GM04504 (cell line): ENCODE measurements around the gene CD22.
A peak's percentile ranks its signal among the peaks of the same experiment; 100 is the strongest.

Experiments used
- DNase-seq: peaks from one replicate; pipeline ENCODE4 v3.0.0-alpha.2; 2012; ENCODE audit warnings: low read depth

Gene CD22

GRCh38 chr19:35314031-35314430, 15.0 kb upstream of the CD22 start:
- no peak for DNase-seq

- DNase-seq = no peak
Observed at GRCh38 chr19:35314858-35315470, 14.0 kb upstream of the CD22 start.

GRCh38 chr19:35315883-35316282, 13.1 kb upstream of the CD22 start:
- no peak for DNase-seq

DNA sequence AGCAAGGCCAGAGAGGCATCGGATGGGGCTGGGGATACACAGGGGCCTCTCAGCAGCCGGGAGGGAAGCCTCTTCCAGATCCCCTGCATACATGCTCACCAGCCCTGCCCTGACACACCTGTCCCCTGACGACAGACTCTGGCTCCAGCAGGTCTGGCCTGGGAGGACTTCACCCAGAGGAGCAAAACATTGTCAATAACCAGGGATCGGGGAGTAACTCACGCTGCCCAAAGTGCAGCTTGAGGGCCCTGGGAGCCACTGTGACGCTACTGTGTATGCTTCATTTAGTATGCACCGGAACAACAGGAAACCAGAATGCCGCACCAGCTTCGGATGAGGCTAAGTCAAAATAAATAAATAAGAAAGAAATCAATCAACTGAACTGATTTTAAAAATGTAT, 12.4 kb upstream of the CD22 start:
- no peak for DNase-seq

GRCh38 chr19:35317464-35318043, 11.4 kb upstream of the CD22 start:
- no peak for DNase-seq

- DNase-seq = peak; percentile 79
Observed at GRCh38 chr19:35318679-35319448, 10.1 kb upstream of the CD22 start.

- DNase-seq = no peak
Observed at GRCh38 chr19:35320065-35320713, 8.8 kb upstream of the CD22 start.

- DNase-seq = no peak
Observed at GRCh38 chr19:35321291-35321690, 7.7 kb upstream of the CD22 start.

DNA sequence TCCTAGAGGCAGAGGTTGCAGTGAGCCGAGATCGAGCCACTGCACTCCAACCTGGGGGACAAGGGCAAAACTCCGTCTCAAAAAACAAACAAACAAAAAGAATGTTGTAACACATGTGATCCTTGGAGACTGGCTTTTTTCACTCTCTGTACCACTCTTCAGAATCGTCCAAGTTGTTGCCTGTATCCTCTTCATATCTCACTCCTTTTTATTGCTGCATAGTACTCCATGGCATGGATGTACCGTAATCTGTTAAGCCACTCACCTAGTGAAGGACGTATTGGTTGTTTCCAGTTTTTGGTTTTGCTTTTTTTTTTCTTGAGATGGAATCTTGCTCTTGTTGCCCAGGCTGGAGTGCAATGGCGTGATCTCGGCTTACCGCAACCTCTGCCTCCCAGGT, 7.0 kb upstream of the CD22 start:
- no peak for DNase-seq

- DNase-seq = no peak
Observed at GRCh38 chr19:35327642-35328041, 1.3 kb upstream of the CD22 start.

- DNase-seq = no peak
Observed at GRCh38 chr19:35329323-35329722, 336 bp downstream of the CD22 start.

- no peak for DNase-seq
Observed at GRCh38 chr19:35330475-35330874, 1.5 kb downstream of the CD22 start.

- no peak for DNase-seq
Observed at GRCh38 chr19:35331551-35332214, 2.7 kb downstream of the CD22 start.

GRCh38 chr19:35332817-35333216, 3.8 kb downstream of the CD22 start:
- no peak for DNase-seq

DNA sequence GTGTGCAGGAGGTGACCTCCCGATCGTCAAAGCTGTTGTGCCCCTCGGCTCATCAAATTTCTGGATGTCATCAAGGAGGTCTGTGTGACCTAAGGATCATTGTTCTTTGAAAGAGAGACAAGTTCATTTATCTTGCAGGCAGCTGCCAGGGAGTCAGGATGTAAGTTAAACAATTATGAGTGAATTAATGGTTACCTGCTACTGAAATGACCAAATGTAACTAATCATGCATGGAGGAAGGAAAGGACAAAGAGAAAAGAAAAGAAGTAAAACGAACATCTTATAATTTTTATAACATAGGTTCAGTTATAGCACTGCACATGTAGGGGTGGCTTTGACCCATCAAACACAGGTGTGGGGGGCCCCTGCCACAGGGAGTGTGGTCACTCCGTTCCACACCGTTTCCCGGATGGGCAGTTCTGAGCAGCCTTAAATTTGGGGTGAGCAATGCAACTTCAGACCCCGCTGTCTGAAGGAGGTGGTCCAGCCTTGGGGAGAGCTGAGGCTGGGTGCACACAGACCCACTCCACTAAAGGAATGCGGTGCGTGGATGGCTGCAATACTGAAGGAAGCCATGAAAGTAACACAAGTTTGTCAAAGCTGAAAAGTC, 5.3 kb downstream of the CD22 start:
- DNase-seq = no peak

DNA sequence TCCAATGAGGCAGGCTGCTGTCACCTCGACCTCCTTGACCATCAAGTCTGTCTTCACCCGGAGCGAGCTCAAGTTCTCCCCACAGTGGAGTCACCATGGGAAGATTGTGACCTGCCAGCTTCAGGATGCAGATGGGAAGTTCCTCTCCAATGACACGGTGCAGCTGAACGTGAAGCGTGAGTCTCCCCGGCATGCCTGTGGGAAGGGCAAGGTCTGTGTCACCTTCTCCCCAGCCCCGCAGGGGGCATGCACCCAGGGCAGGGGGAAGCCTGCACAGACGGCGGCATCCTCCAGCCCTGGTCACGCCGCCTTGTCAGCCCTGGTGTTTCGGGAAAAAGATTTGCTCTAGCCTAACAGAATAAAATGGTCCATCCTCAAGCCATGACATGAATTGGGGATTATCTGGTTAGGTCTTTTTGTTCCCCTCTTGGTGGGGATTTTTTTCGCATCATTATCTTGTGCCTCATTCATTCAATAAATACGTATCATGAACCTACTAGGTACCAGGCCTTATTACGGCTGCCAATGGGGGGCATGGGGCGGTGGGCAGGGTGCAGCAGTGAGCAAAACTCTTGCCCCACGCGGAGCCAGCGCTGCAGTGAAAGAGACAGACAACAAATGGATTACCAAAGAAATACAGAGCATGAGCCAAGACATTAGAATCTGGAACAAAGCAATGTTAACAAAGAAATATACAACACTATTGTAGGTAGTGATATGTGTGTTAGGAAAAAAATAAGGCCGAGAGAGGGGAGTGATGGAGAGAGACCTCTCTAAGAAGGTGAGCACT, 7.4 kb downstream of the CD22 start:
- no peak for DNase-seq

DNA sequence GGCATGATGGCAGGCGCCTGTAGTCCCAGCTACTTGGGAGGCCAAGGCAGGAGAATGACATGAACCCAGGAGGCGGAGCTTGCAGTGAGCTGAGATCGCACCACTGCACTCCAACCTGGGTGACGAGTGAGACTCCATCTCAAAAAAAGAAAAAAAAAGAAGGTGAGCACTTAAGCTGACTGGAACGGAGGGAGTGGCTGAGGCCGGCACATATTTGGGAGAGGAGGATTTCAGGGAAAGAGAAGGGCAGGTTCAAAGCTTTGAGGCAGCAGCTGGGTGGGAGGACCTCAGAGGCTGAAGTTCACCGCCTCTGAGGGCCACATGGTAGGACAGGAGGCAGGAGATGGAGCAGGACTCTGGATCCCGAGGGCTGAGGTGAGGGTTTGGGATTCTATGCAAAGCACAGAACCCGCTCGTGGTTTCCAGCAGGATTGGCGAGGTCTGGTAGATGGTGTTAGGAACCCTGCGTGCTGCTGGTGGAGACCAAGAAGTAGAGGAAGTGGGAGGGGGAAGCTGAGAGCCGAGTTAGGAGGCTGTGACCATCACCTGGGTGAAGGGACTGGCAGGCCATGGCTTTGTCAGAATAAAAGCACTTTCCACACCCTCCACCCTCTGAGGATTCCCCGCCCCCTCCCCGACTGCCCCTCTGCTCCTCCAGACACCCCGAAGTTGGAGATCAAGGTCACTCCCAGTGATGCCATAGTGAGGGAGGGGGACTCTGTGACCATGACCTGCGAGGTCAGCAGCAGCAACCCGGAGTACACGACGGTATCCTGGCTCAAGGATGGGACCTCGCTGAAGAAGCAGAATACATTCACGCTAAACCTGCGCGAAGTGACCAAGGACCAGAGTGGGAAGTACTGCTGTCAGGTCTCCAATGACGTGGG, 8.4 kb downstream of the CD22 start:
- DNase-seq = no peak

DNA sequence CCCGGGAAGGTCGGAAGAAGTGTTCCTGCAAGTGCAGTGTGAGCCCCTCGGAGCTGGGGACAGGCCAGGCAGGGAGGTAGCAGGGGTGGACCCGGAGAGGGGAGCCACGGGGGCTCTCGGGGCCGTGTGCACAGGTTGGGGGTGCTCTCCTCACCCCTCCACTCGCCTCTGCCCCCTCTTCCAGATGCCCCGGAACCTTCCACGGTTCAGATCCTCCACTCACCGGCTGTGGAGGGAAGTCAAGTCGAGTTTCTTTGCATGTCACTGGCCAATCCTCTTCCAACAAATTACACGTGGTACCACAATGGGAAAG, 9.0 kb downstream of the CD22 start:
- no peak for DNase-seq

DNA sequence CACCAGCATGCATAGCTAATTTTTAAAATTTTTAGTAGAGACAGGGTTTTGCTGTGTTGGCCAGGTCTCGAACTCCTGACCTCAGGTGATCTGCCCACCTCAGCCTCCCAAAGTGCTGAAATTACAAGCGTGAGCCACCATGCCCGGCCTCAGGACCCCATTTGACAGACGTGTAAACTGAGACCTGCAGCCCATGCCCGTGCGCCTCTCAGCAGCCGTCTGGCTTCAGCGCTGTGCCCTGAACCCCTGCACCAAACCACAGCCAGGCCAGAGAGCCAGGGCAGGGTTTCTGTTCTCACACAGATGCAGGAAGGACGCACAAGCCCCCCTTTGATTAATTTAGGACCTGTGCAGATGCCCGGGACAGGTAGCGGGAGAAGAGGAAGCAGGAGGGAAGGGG, 11.4 kb downstream of the CD22 start:
- no peak for DNase-seq

DNA sequence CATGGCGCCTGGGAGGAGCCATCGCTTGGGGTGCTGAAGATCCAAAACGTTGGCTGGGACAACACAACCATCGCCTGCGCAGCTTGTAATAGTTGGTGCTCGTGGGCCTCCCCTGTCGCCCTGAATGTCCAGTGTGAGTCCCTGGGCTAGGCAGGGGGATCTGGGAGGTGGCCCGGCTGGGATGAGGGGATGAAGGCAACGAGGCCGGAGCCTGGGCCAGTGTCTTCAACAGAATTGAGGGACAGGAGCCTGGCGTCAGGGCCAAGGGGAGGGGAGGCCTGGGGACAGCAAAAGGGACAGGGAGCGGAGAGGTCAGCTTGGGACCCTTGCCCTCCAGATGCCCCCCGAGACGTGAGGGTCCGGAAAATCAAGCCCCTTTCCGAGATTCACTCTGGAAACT, 12.0 kb downstream of the CD22 start:
- no peak for DNase-seq
